Keratinocyte (primary cell): ENCODE measurements around the gene XPC. TPM values are rescaled to one million over a fixed set of nuclear protein-coding genes. Genes with fewer than 3 reads are reported as not detected.

Experiments
- DNase-seq: peaks from one replicate; pipeline ENCODE4 v3.0.0-alpha.2; 2011; ENCODE audit warnings: low read depth, missing footprints, low spot score
- FAIRE-seq: peaks from 2 replicates; lab custom pipeline; 2011; peaks lifted over from hg19 to GRCh38; lab: Jason Lieb, UNC
- H2AFZ ChIP-seq: 2 replicates; pipeline ENCODE4 v1.6.0; 2012; ENCODE audit warnings: low read length, control low read depth, inconsistent platforms; ENCODE audit not compliant: control insufficient read depth
- H3K27ac ChIP-seq: 2 replicates; pipeline ENCODE4 v1.5.1; 2011; ENCODE audit warnings: low read length; ENCODE audit not compliant: control insufficient read depth, insufficient read depth
- H3K27me3 ChIP-seq: 3 replicates; pipeline ENCODE4 v1.6.0; 2011; ENCODE audit warnings: low read length; ENCODE audit not compliant: control insufficient read depth, insufficient read depth; ENCODE audit errors: extremely low read depth
- H3K36me3 ChIP-seq, 2 experiments: 2 replicates in 1 of 2; 3 replicates in 1 of 2; pipeline ENCODE4 v1.5.1; 2011; ENCODE audit warnings: low read length in 2 of 2, mild to moderate bottlenecking in 1 of 2; ENCODE audit not compliant: control insufficient read depth in 2 of 2, insufficient read depth in 2 of 2; ENCODE audit errors: extremely low read depth in 1 of 2
- H3K4me1 ChIP-seq: 3 replicates; pipeline ENCODE4 v1.5.1; 2011; ENCODE audit warnings: low read length; ENCODE audit not compliant: control insufficient read depth, insufficient read depth; ENCODE audit errors: extremely low read depth
- H3K4me2 ChIP-seq: 3 replicates; pipeline ENCODE4 v1.6.0; 2011; ENCODE audit warnings: low read depth, low read length; ENCODE audit not compliant: control insufficient read depth, insufficient read depth; ENCODE audit errors: extremely low read depth
- H3K4me3 ChIP-seq, 3 experiments: fragments of 200-600 bp in 1 of 3; sonication (generic) in 1 of 3; 2 replicates in 2 of 3; 3 replicates in 1 of 3; pipeline ENCODE4 v1.5.1; 2011 to 2016; ENCODE audit warnings: low read length in 3 of 3, mild to moderate bottlenecking in 3 of 3, control low read depth in 2 of 3, inconsistent platforms in 1 of 3, low read depth in 1 of 3, mixed read lengths in 1 of 3, mixed run types in 1 of 3, moderate library complexity in 1 of 3; ENCODE audit not compliant: control insufficient read depth in 2 of 3, insufficient read depth in 2 of 3; ENCODE audit errors: extremely low read depth in 1 of 3
- H3K79me2 ChIP-seq: 2 replicates; pipeline ENCODE4 v1.6.0; 2012; ENCODE audit warnings: low read length; ENCODE audit not compliant: control insufficient read depth, insufficient read depth
- H3K9ac ChIP-seq: 3 replicates; pipeline ENCODE4 v1.6.0; 2011; ENCODE audit warnings: low read length; ENCODE audit not compliant: control insufficient read depth, insufficient read depth; ENCODE audit errors: extremely low read depth
- H3K9me1 ChIP-seq: 3 replicates; pipeline ENCODE4 v1.6.0; 2011; ENCODE audit warnings: low read length; ENCODE audit not compliant: control insufficient read depth, insufficient read depth; ENCODE audit errors: extremely low read depth
- H3K9me3 ChIP-seq: 2 replicates; pipeline ENCODE4 v1.5.1; 2012; ENCODE audit warnings: low read depth, low read length; ENCODE audit not compliant: control insufficient read depth
- H4K20me1 ChIP-seq: 3 replicates; pipeline ENCODE4 v1.6.0; 2011; ENCODE audit warnings: low read length; ENCODE audit not compliant: control insufficient read depth, insufficient read depth; ENCODE audit errors: extremely low read depth
- EZH2 ChIP-seq: IDR thresholded peaks from one replicate; pipeline ENCODE4 v1.6.1; 2012; ENCODE audit warnings: inconsistent platforms, mild to moderate bottlenecking, low read length, moderate library complexity
- dilution Hi-C: fragments of 300-500 bp; cut with MboI; formaldehyde crosslinking; loops from one replicate; pipeline ENCODE4 v1.7.0; 2020; ENCODE audit warnings: low sequenced_read_pairs; ENCODE audit not compliant: extremely low pct_ligation_motif_present
- polyA plus RNA-seq, 5 experiments: library from polyadenylated mRNA; depleted of rRNA in 3 of 5; stranded (reverse) in 3 of 5; stranded (forward) in 1 of 5; unstranded in 1 of 5; fragments of >200 nt; gene quantifications; 1 replicate in 1 of 5; 2 replicates in 3 of 5; 3 replicates in 1 of 5; pipeline versions ENCODE4 v1.2.1 to v1.2.3, GENCODE V29; 2011 to 2012; ENCODE audit warnings: missing spikeins in 2 of 5, low read depth in 1 of 5, low replicate concordance in 1 of 5
- TF ChIP-seq, protein P1 (sequence below), 3 experiments: IDR thresholded peaks in 1 of 3; conservative IDR thresholded peaks in 1 of 3; optimal IDR thresholded peaks in 1 of 3; 2 replicates in 2 of 3; 3 replicates in 1 of 3; pipeline versions ENCODE3 to v1.5.1; 2011; ENCODE audit warnings: low read length in 3 of 3, mild to moderate bottlenecking in 3 of 3, moderate library complexity in 2 of 3, control low read depth in 1 of 3, inconsistent platforms in 1 of 3; ENCODE audit not compliant: insufficient read depth in 2 of 3; ENCODE audit errors: extremely low read depth in 1 of 3

Gene XPC
- polyA plus RNA-seq, 1 donor (not counting 4 experiments of a cell fraction or from before 2014, with no cell fraction given), result 24.9 TPM

DNA sequence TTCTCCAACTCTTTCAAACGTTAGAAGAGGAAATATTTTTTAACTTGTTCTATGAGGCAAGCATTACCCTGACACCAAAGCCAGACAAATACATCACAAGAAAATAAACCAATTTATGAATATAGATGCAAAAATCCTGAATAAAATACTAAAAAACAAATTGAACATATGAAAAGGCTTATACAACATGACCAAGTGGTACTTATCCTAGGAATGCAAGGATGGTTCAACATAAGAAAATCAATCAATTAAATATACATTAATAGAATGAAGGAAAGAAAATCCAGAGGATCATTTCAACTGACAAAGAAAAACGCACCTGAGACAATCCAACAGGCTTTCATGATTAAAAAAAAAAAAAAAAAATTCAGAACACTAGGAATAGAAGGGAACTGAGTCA lies 17.1 kb downstream of the XPC start:
- dilution Hi-C loops, result no loop called here

DNA sequence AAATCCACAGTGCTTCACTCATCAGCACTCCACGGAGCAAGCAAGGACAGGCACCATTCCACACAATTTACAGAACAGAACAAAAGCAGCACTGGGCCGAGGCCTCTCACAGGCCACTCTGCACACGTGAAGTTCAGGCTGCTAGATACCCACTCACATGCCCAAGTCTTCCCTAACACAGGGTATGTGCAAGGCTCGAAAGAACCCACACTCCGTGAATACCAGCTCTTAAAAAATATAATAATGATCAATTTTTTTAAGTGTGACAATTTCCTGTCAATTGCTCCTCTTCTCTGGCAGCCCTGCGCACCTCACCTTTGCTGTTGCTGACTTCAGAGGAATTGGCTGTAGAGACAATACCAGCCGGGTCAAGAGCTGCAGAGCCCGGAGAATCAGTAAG lies 19.0 kb downstream of the XPC start:
- Histone ChIP-seq H3K4me2 (no peak overlapping the region), H3K27me3 (no peaks in the 10 kb centered on the region), H3K36me3 (peaks cover 22 to 71% of the 10 kb centered on the region in 2 experiments), H3K79me2 (peaks cover 16% of the 10 kb centered on the region), H3K9ac (no peak overlapping the region), H3K9me1 (no peaks in the 10 kb centered on the region), H3K27ac (no peak overlapping the region), H3K4me3 (no peak overlapping the region), H3K9me3 (peaks cover 5% of the 10 kb centered on the region), H4K20me1 (no peaks in the 10 kb centered on the region), H2AFZ (no peak overlapping the region), H3K4me1 (peaks cover 29% of the 10 kb centered on the region)
- TF ChIP-seq, protein P1, sequence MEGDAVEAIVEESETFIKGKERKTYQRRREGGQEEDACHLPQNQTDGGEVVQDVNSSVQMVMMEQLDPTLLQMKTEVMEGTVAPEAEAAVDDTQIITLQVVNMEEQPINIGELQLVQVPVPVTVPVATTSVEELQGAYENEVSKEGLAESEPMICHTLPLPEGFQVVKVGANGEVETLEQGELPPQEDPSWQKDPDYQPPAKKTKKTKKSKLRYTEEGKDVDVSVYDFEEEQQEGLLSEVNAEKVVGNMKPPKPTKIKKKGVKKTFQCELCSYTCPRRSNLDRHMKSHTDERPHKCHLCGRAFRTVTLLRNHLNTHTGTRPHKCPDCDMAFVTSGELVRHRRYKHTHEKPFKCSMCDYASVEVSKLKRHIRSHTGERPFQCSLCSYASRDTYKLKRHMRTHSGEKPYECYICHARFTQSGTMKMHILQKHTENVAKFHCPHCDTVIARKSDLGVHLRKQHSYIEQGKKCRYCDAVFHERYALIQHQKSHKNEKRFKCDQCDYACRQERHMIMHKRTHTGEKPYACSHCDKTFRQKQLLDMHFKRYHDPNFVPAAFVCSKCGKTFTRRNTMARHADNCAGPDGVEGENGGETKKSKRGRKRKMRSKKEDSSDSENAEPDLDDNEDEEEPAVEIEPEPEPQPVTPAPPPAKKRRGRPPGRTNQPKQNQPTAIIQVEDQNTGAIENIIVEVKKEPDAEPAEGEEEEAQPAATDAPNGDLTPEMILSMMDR (optimal IDR thresholded peaks at IDR 0.05 in 1 of 3, IDR thresholded peaks at IDR 0.05 in 1 of 3, conservative IDR thresholded peaks at IDR 0.05 in 1 of 3; ENCODE audit: extremely low read depth in 1 of 3, insufficient read depth in 2 of 3, low read length in 3 of 3), result no peak
- no peak for TF ChIP-seq EZH2
- dilution Hi-C loops, result no loop called here
- FAIRE-seq (no peak), DNase-seq (no peak)

More for the DNA sequence above, 17.1 kb downstream of the XPC start:
- peaks cover 12% of the 10 kb centered on the region for H3K79me2 ChIP-seq
- FAIRE-seq (no peak), DNase-seq (no peak)
- H3K36me3 ChIP-seq, result peaks cover 32 to 81% of the 10 kb centered on the region in 2 experiments
- no peak overlapping the region for H3K9ac ChIP-seq
- peaks cover 5% of the 10 kb centered on the region for H3K9me3 ChIP-seq
- no peak overlapping the region for H3K4me2 ChIP-seq
- H3K9me1 ChIP-seq, result no peaks in the 10 kb centered on the region
- H3K4me1 ChIP-seq, result peaks cover 23% of the 10 kb centered on the region
- no peaks in the 10 kb centered on the region for H3K27me3 ChIP-seq
- no peaks in the 10 kb centered on the region for H4K20me1 ChIP-seq
- H3K4me3 ChIP-seq, result no peak overlapping the region
- H3K27ac ChIP-seq, result no peak overlapping the region
- no peak overlapping the region for H2AFZ ChIP-seq
- TF ChIP-seq, protein P1 (optimal IDR thresholded peaks at IDR 0.05 in 1 of 3, IDR thresholded peaks at IDR 0.05 in 1 of 3, conservative IDR thresholded peaks at IDR 0.05 in 1 of 3; ENCODE audit: extremely low read depth in 1 of 3, insufficient read depth in 2 of 3, low read length in 3 of 3), result no peak
- TF ChIP-seq EZH2, result no peak
